HepG2 (cell line): ENCODE measurements around the gene ZFP36L2. TPM values are rescaled to one million over a fixed set of nuclear protein-coding genes. Genes with fewer than 3 reads are reported as not detected.

Experiments
- ARID3A ChIP-seq: IDR thresholded peaks from 2 replicates; pipeline ENCODE4 v1.6.1; 2012; ENCODE audit warnings: low read depth, low read length, improper control_type of control experiment
- ARNT2 ChIP-seq: sonication (generic); formaldehyde crosslinking; IDR thresholded peaks from 2 replicates; pipeline ENCODE4 v1.8.0; 2022; ENCODE audit warnings: mild to moderate bottlenecking, low read depth, missing genetic modification reagents, moderate library complexity
- BCL3 ChIP-seq: sonication (generic); formaldehyde crosslinking; IDR thresholded peaks from 2 replicates; pipeline ENCODE4 v1.5.1; 2020; ENCODE audit warnings: mild to moderate bottlenecking, missing genetic modification reagents, moderate library complexity
- KDM1A ChIP-seq: IDR thresholded peaks from 2 replicates; pipeline ENCODE4 v1.6.1; 2016; ENCODE audit warnings: missing compliant biosample characterization
- MTF1 ChIP-seq: sonication (generic); formaldehyde crosslinking; IDR thresholded peaks from 2 replicates; pipeline ENCODE4 v1.5.0; 2020; ENCODE audit warnings: missing genetic modification reagents
- SIX1 ChIP-seq: sonication (generic); formaldehyde crosslinking; IDR thresholded peaks from 2 replicates; pipeline ENCODE4 v1.4.0; 2020; ENCODE audit warnings: missing genetic modification reagents, borderline replicate concordance
- TARDBP ChIP-seq: sonication (generic); formaldehyde crosslinking; IDR thresholded peaks from 2 replicates; pipeline ENCODE4 v1.8.0; 2022; ENCODE audit warnings: mild to moderate bottlenecking, missing genetic modification reagents
- ZNF354B ChIP-seq: sonication (generic); formaldehyde crosslinking; IDR thresholded peaks from 2 replicates; pipeline ENCODE4 v1.8.0; 2022; ENCODE audit warnings: mild to moderate bottlenecking, missing genetic modification reagents
- ZNF547 ChIP-seq: sonication (generic); formaldehyde crosslinking; IDR thresholded peaks from 2 replicates; pipeline ENCODE4 v1.5.1; 2020; ENCODE audit warnings: mild to moderate bottlenecking, missing genetic modification reagents
- ZNF557 ChIP-seq: sonication (generic); formaldehyde crosslinking; IDR thresholded peaks from 2 replicates; pipeline ENCODE4 v1.4.0; 2020; ENCODE audit warnings: missing genetic modification reagents
- ZNF709 ChIP-seq: sonication (generic); formaldehyde crosslinking; IDR thresholded peaks from 2 replicates; pipeline ENCODE4 v1.5.0; 2020; ENCODE audit warnings: mild to moderate bottlenecking, missing genetic modification reagents
- ZSCAN5A ChIP-seq: sonication (generic); formaldehyde crosslinking; IDR thresholded peaks from 2 replicates; pipeline ENCODE4 v1.8.0; 2022; ENCODE audit warnings: mild to moderate bottlenecking, missing genetic modification reagents, borderline replicate concordance
- polyA plus RNA-seq, 8 experiments: library from polyadenylated mRNA; depleted of rRNA in 3 of 8; stranded (reverse) in 7 of 8; unstranded in 1 of 8; fragments of >200 nt; fragmentation: Illumina TruSeq in 4 of 8; extraction: Trizol in 4 of 8; gene quantifications; 2 replicates each; pipeline versions ENCODE4 v1.2.1 to v1.2.3, GENCODE V29; 2011 to 2016; ENCODE audit warnings: low read depth in 4 of 8, missing spikeins in 1 of 8, mixed read lengths in 1 of 8; ENCODE audit not compliant: insufficient read depth in 1 of 8
- total RNA-seq, 5 experiments: library from RNA; depleted of rRNA; stranded (reverse); fragments of >200 nt; fragmentation: Illumina TruSeq; extraction: Trizol; gene quantifications; 2 replicates each; pipeline ENCODE4 v1.2.3, GENCODE V29; 2016; ENCODE audit warnings: low read depth in 1 of 5
- TF ChIP-seq, protein P1 (sequence below): sonication (generic); formaldehyde crosslinking; IDR thresholded peaks from 2 replicates; pipeline ENCODE4 v1.5.0; 2020; ENCODE audit warnings: missing genetic modification reagents, mild to moderate bottlenecking, borderline replicate concordance
- TF ChIP-seq, protein P2 (sequence below): sonication (generic); formaldehyde crosslinking; IDR thresholded peaks from 2 replicates; pipeline ENCODE4 v1.5.1; 2020; ENCODE audit warnings: mild to moderate bottlenecking, moderate library complexity, missing genetic modification reagents
- TF ChIP-seq, protein P3 (sequence below): sonication (generic); formaldehyde crosslinking; IDR thresholded peaks from 2 replicates; pipeline ENCODE4 v1.8.0; 2023; ENCODE audit warnings: mild to moderate bottlenecking, missing genetic modification reagents

Gene ZFP36L2
- total and polyA plus RNA-seq, 2 of the 13 experiments (the other 11 are each of a cell fraction or from before 2014, with no cell fraction given), result 11.2 to 21.8 TPM

DNA sequence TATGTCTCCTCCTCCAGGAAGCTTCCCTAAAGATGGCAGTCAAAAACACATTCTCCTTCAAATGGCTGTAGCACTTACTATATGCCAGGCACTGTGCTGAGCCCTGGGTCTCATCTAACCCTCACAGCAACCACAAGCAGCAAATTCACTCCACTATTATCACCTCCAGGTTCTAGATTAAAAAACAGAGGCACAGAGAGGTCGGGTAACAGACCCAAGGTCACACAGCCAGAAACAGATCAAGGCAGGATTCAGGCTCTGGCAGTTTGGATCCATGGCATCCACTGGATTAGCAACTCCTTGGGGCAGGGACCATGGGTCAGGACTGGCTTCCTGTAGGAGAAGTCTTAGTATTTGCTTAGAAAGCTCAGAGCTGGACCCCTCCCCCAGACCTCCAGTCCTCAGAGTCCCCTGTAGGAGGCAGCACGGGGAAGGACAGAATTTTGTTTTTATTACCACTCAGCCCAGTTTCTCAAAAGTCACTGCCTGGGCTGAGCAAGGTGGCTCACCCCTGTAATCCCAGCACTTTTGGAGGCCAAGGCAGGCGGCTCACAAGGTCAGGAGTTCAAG is 34.4 kb downstream of the ZFP36L2 start (continued):
- TF ChIP-seq BCL3 (CRISPR knock-in tag), result no peak
- no peak for TF ChIP-seq SIX1 (CRISPR knock-in tag)
- TF ChIP-seq MTF1 (CRISPR knock-in tag), result no peak
- no peak for TF ChIP-seq ZNF547 (CRISPR knock-in tag)
- TF ChIP-seq, protein P1, sequence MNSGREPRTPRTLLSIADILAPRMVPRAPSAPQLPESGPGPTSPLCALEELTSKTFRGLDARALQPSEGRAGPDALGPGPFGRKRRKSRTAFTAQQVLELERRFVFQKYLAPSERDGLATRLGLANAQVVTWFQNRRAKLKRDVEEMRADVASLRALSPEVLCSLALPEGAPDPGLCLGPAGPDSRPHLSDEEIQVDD (CRISPR knock-in tag), result no peak
- no peak for TF ChIP-seq ARNT2
- peak; percentile 59; the same call in 1 of the 2 replicates for TF ChIP-seq ZNF709 (CRISPR knock-in tag)
- TF ChIP-seq ZSCAN5A (CRISPR knock-in tag), result no peak
- TF ChIP-seq, protein P2, sequence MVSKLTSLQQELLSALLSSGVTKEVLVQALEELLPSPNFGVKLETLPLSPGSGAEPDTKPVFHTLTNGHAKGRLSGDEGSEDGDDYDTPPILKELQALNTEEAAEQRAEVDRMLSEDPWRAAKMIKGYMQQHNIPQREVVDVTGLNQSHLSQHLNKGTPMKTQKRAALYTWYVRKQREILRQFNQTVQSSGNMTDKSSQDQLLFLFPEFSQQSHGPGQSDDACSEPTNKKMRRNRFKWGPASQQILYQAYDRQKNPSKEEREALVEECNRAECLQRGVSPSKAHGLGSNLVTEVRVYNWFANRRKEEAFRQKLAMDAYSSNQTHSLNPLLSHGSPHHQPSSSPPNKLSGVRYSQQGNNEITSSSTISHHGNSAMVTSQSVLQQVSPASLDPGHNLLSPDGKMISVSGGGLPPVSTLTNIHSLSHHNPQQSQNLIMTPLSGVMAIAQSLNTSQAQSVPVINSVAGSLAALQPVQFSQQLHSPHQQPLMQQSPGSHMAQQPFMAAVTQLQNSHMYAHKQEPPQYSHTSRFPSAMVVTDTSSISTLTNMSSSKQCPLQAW, result no peak
- TF ChIP-seq ARID3A, result no peak
- TF ChIP-seq, protein P3, sequence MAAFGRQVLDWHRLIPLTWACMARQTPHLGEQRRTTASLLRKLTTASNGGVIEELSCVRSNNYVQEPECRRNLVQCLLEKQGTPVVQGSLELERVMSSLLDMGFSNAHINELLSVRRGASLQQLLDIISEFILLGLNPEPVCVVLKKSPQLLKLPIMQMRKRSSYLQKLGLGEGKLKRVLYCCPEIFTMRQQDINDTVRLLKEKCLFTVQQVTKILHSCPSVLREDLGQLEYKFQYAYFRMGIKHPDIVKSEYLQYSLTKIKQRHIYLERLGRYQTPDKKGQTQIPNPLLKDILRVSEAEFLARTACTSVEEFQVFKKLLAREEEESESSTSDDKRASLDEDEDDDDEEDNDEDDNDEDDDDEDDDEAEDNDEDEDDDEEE (CRISPR knock-in tag), result peak; percentile 49; the same call in 1 of the 2 replicates
- peak; percentile 94 for TF ChIP-seq KDM1A (CRISPR knock-in tag)
- no peak for TF ChIP-seq TARDBP
- no peak for TF ChIP-seq ZNF557 (CRISPR knock-in tag)
- TF ChIP-seq ZNF354B, result no peak
